Smooth muscle cell (in vitro differentiated cells): Measurements from ENCODE around the gene FILIP1. TPM values are rescaled to one million over a fixed set of nuclear protein-coding genes. Genes with fewer than 3 reads are reported as not detected.

Source experiments
- DNase-seq: peaks from one replicate; lab custom pipeline; 2025; ENCODE audit not compliant: unreplicated experiment; lab: John Stamatoyannopoulos, UW
- H2AFZ ChIP-seq: fragments of 200-600 bp; sonication (generic); 2 replicates; pipeline ENCODE4 v1.6.0; 2016; ENCODE audit warnings: antibody characterized with exemption, low read depth, mild to moderate bottlenecking
- H3F3A ChIP-seq: fragments of 200-600 bp; sonication (generic); 2 replicates; pipeline ENCODE4 v1.6.0; 2017; ENCODE audit warnings: antibody characterized with exemption, low read depth
- H3K27ac ChIP-seq: fragments of 200-600 bp; sonication (generic); 2 replicates; pipeline ENCODE4 v1.5.1; 2016; ENCODE audit warnings: low read depth, mild to moderate bottlenecking
- H3K27me3 ChIP-seq: fragments of 200-600 bp; sonication (generic); 2 replicates; pipeline ENCODE4 v1.6.1; 2016; ENCODE audit warnings: low read depth, mild to moderate bottlenecking
- H3K36me3 ChIP-seq: fragments of 200-600 bp; sonication (generic); 2 replicates; pipeline ENCODE4 v1.5.1; 2016; ENCODE audit warnings: low read depth
- H3K4me1 ChIP-seq: fragments of 200-600 bp; sonication (generic); 2 replicates; pipeline ENCODE4 v1.5.1; 2016; ENCODE audit warnings: low read depth
- H3K4me2 ChIP-seq: fragments of 200-600 bp; sonication (generic); 2 replicates; pipeline ENCODE4 v1.6.0; 2016; ENCODE audit warnings: mild to moderate bottlenecking
- H3K4me3 ChIP-seq: fragments of 200-600 bp; sonication (generic); 2 replicates; pipeline ENCODE4 v1.5.1; 2016; ENCODE audit warnings: mild to moderate bottlenecking
- H3K79me2 ChIP-seq: fragments of 200-600 bp; sonication (generic); 2 replicates; pipeline ENCODE4 v1.6.0; 2016; ENCODE audit warnings: low read depth, mild to moderate bottlenecking
- H3K9ac ChIP-seq: fragments of 200-600 bp; sonication (generic); 2 replicates; pipeline ENCODE4 v1.6.0; 2016; ENCODE audit warnings: low read depth
- H3K9me3 ChIP-seq: fragments of 200-600 bp; sonication (generic); replicated peaks from 2 replicates; pipeline ENCODE4 v1.5.1; 2016; ENCODE audit warnings: low read depth
- H4K20me1 ChIP-seq: fragments of 200-600 bp; sonication (generic); 2 replicates; pipeline ENCODE4 v1.6.0; 2016; ENCODE audit warnings: low read depth
- CTCF ChIP-seq: fragments of 200-600 bp; sonication (generic); IDR thresholded peaks from 2 replicates; pipeline ENCODE4 v1.5.1; 2017; ENCODE audit warnings: borderline replicate concordance, mild to moderate bottlenecking, antibody characterized with exemption; ENCODE audit not compliant: insufficient read depth, poor library complexity, severe bottlenecking
- WGBS: methylation state at CpG from one replicate; pipeline ENCODE4 v1.1.7; 2016; ENCODE audit warnings: low lambda C conversion rate; 5-methylcytosine and 5-hydroxymethylcytosine counted together
- polyA plus RNA-seq: library from polyadenylated mRNA; unstranded; fragments of >200 nt; fragmentation: Nextera tagmentation; extraction: Ambion mirVana; gene quantifications from 2 replicates; pipeline ENCODE4 v1.2.1, GENCODE V29; 2016
- total RNA-seq: library from RNA; depleted of rRNA; stranded (reverse); fragments of >200 nt; gene quantifications from 2 replicates; pipeline ENCODE4 v1.2.3, GENCODE V29; 2014

The FILIP1 gene
- total and polyA plus RNA-seq, 2 experiments from 2014 or later = 3.0 to 3.5 TPM

DNA sequence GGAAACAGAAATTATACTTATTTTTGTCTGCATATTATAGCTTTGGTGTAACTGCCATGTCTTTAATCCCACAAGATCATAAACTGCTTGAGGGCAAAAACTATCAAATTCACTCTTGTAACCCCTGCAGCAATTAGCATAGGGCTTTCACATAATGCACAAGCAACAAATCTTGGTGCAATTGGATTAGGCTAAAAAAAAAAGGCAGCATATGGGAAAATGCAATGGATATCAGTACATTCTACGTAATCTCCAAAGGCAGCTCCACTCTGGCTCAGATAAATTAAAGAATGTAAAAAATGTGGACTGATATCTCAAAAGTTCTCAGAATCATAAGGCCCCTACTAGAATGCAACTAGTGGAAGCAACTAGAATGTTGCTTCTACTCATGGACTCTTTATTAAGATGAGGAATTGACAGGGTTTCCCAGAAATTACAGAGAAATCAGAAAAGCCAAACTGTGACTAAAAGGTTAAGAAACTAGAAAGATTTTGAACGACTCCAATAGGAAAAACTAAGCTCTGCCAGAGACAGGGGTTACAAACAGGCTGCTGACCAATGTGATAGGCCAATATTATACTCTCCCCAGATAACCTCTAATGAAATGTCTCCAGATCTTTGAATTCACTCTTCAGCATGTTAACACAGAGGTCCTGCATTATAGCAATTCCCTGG lies 55.0 kb downstream of the FILIP1 start:
- H3F3A ChIP-seq = peaks cover 7% of the 10 kb centered on the region
- no peaks in the 10 kb centered on the region for H3K9me3 ChIP-seq
- H2AFZ ChIP-seq = no peak overlapping the region
- no peak overlapping the region for H3K4me3 ChIP-seq
- H4K20me1 ChIP-seq = no peaks in the 10 kb centered on the region
- H3K36me3 ChIP-seq = no peaks in the 10 kb centered on the region
- 34% methylated on average over 2 of the region's 2 CpGs for WGBS
- no peaks in the 10 kb centered on the region for H3K27me3 ChIP-seq
- no peak overlapping the region for H3K9ac ChIP-seq
- no peak for TF ChIP-seq CTCF
- H3K79me2 ChIP-seq = no peaks in the 10 kb centered on the region
- H3K4me1 ChIP-seq = peaks cover 16% of the 10 kb centered on the region
- peak overlapping the region; percentile 58 for H3K27ac ChIP-seq
- no peak for DNase-seq
- H3K4me2 ChIP-seq = peak overlapping the region; percentile 56

DNA sequence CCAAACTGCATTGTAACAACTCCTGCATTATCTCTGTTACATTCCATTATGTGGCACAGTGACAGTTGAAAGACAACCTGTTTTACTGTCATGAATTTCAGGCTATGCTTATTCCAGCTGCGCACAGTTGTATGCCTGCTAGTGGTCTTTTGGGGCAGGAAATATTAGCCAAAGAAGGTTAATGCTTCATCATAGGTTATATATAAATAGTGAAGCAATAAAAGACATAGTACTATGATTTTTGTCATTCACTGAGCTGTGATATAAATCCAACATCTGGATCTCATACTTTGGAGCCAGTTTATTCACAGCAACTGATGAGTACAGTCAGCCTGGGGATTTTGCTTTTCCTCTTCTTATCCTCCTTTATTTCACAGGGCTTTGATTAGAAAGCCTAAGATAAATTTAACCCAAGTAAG lies 55.6 kb downstream of the FILIP1 start:
- Histone ChIP-seq H3K4me1 (peaks cover 16% of the 10 kb centered on the region), H3K9ac (no peak overlapping the region), H3K9me3 (no peaks in the 10 kb centered on the region), H3K27me3 (no peaks in the 10 kb centered on the region), H3K79me2 (no peaks in the 10 kb centered on the region), H3K4me2 (peak overlapping the region; percentile 56), H3K27ac (peak overlapping the region; percentile 58), H2AFZ (no peak overlapping the region), H4K20me1 (no peaks in the 10 kb centered on the region), H3K4me3 (no peak overlapping the region), H3F3A (peaks cover 7% of the 10 kb centered on the region), H3K36me3 (no peaks in the 10 kb centered on the region)
- DNase-seq = no peak
- WGBS = 88% methylated on average over 1 of the region's 1 CpG
- TF ChIP-seq CTCF = no peak

DNA sequence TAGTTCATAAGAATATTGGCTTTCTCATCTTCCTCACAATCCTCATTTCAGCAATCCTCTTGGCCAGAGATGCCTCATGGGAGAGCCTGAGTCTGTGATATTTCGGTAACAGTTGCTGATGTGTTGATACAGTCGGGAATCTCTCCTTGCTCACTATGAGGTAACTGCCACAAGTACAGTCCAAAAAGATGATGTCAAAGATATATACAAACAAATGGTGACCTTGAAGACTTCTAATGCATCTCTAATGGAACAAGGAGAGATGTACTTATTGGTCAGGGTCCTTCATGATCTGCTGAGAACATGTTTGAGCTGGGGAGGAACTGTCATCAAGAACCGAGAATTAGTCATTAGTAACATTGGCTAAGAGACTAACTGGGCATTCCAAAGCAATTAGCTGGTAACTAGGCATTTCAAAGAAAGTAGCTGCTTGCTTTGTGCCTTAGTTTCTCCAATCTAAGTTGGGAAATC lies 56.1 kb downstream of the FILIP1 start:
- H3K27ac ChIP-seq = peak overlapping the region; percentile 58
- no peak for DNase-seq

More for the DNA sequence above, 56.1 kb downstream of the FILIP1 start:
- Histone ChIP-seq H4K20me1 (no peaks in the 10 kb centered on the region), H3K4me3 (no peak overlapping the region), H3F3A (peaks cover 7% of the 10 kb centered on the region), H3K79me2 (no peaks in the 10 kb centered on the region), H2AFZ (peak overlapping the region; percentile 4), H3K27me3 (no peaks in the 10 kb centered on the region), H3K9ac (no peak overlapping the region), H3K9me3 (no peaks in the 10 kb centered on the region), H3K4me1 (peaks cover 16% of the 10 kb centered on the region), H3K36me3 (no peaks in the 10 kb centered on the region), H3K4me2 (peak overlapping the region; percentile 56)
- TF ChIP-seq CTCF = no peak
- 52% methylated on average over 3 of the region's 3 CpGs for WGBS
